ENCODE results near the gene PRM1.

DNA sequence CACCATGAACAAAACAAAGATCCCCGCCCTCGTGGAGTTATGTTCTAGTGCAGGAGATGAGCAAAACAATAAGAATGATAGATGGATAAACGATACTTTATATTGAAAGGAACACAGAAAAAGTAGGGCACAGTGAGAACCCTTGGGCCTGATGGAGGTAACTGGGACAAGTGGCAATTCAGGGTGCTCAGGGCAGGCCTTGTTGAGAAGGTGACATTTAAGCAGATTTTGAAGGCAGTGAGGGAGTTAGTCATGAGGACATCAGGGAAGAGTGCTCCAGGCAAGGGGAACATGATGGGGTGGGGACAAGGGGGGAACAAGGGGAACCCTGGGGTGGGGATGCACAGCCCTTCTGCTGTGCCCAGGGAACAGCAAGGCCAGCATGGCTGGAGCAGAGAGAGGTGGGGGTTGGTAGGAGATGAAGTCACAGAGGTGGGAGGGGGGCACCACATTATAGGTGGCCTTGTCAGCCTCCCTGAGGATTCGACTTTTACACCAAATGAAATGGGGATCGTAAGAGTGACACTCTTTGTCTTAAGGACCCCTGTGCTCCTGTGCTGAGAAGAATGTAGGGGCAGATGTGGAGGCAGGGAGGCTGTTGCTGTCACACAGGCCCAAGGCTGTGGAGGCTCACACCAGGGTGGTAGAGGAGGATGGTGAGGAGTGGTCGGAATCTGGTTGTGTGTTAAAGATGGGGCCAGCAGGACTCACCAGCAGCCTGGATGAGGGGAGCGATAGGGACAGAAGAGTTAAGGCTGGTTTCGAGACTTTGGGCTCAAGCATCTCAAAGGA, 9.2 kb upstream of the PRM1 start:
- TF ChIP-seq EZH2 (IDR thresholded peaks at IDR 0.05; ENCODE audit: borderline replicate concordance, low read depth, low read length, severe bottlenecking), result no peak
- TF ChIP-seq, protein P1, sequence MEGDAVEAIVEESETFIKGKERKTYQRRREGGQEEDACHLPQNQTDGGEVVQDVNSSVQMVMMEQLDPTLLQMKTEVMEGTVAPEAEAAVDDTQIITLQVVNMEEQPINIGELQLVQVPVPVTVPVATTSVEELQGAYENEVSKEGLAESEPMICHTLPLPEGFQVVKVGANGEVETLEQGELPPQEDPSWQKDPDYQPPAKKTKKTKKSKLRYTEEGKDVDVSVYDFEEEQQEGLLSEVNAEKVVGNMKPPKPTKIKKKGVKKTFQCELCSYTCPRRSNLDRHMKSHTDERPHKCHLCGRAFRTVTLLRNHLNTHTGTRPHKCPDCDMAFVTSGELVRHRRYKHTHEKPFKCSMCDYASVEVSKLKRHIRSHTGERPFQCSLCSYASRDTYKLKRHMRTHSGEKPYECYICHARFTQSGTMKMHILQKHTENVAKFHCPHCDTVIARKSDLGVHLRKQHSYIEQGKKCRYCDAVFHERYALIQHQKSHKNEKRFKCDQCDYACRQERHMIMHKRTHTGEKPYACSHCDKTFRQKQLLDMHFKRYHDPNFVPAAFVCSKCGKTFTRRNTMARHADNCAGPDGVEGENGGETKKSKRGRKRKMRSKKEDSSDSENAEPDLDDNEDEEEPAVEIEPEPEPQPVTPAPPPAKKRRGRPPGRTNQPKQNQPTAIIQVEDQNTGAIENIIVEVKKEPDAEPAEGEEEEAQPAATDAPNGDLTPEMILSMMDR (IDR thresholded peaks at IDR 0.05; ENCODE audit: borderline replicate concordance, extremely low read depth, low read length, poor library complexity, severe bottlenecking), result no peak
